LNCaP clone FGC (cell line): ENCODE data around the gene ADAMTS7.
"Not testable (repeated sequence)": the region's sequence is repeated elsewhere in the genome, so short reads cannot be mapped to it uniquely, and the experiment has no call there.

Source experiments
- DNase-seq: peaks from one replicate; pipeline ENCODE4 v3.0.0-alpha.2; 2011; ENCODE audit warnings: low read depth
- H3K4me3 ChIP-seq: 2 replicates; pipeline ENCODE4 v1.5.1; 2011; ENCODE audit warnings: mild to moderate bottlenecking, low read depth, low read length, control low read depth
- TF ChIP-seq, protein P1 (sequence below): IDR thresholded peaks from 2 replicates; pipeline ENCODE4 v1.5.1; 2012; ENCODE audit warnings: mild to moderate bottlenecking; ENCODE audit not compliant: control insufficient read depth, insufficient read depth; ENCODE audit errors: extremely low read depth

ADAMTS7 gene

DNA sequence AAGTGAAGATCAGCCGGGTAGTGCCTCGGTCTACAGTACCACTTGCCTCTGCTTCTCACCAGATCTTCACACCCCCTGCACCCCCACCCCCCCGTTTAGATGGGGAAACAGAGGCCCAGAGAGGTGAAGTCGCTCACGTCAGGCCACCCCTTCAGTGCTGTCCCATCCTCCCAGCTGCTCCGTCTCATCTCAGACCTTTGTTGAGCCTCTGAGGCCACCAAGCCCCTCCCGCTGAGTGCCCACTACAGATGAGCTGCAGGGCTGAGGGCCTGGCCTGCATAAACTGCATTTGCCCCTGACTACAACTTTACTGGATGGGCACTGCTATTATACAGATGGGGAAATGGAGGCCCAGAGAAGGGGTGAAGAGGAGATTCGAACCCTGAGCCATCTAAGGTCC lies 35.8 kb downstream of the ADAMTS7 start:
- TF ChIP-seq, protein P1, sequence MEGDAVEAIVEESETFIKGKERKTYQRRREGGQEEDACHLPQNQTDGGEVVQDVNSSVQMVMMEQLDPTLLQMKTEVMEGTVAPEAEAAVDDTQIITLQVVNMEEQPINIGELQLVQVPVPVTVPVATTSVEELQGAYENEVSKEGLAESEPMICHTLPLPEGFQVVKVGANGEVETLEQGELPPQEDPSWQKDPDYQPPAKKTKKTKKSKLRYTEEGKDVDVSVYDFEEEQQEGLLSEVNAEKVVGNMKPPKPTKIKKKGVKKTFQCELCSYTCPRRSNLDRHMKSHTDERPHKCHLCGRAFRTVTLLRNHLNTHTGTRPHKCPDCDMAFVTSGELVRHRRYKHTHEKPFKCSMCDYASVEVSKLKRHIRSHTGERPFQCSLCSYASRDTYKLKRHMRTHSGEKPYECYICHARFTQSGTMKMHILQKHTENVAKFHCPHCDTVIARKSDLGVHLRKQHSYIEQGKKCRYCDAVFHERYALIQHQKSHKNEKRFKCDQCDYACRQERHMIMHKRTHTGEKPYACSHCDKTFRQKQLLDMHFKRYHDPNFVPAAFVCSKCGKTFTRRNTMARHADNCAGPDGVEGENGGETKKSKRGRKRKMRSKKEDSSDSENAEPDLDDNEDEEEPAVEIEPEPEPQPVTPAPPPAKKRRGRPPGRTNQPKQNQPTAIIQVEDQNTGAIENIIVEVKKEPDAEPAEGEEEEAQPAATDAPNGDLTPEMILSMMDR = no peak
- no peak for DNase-seq
- H3K4me3 ChIP-seq = no peak overlapping the region

DNA sequence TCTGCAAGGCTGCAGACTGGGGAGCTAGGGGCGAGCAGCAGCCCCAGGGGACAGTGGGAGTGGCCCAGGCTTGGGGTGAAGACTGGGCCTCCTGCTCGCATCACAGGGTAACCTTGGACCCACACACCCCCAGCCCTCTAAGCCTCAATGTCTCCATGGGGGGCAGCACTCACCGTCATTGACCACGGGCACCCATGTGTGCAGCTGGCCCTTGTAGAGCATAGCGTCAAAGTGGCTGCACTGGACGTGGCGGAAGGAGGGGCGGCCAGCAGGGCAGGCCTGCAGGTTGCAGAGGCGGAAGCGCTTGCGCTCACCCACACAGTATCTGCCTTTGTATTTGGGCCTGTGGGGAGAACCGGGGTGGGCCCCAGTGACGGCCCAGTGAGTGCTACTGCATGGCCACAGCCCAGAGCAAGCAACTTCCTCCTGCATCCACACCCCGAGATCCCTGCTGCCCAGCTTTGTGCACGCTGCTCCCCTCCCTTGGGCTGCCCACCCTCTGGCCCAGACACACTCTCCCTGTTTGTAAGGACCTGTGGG lies 36.7 kb downstream of the ADAMTS7 start:
- H3K4me3 ChIP-seq, DNase-seq: not testable (repeated sequence)

DNA sequence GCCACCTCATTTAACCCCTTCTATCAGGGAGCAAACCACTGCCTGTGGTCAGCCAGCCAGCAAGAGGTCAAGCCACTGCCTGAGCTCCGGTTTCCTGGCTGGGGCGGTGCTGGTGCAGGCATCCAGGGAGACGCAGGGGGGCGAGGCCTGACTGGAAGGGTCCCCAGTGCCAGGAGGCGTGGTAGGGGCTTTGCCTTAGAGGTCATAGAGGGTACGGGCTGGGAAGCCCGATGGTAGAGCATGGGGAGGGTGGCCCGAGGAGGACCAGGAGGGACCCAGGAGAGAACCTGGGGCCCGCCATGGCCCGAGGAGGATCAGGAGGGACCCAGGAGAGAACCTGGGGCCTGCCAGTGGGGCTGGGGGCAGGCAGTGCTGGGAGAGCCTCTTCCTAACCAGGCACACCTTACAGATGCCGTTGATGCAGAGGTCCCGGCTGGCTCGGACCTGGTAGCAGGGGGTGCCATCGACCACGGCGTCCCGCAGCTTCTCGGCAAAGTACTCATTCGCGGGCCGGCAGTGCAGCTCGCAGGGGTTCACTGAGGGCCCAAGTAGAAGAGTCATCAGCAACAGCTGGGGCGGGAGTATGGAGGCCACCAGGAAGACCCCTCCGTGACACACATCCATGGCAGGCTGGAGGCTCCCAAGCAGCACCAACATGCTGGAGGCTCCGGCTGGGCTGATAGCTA lies 37.4 kb downstream of the ADAMTS7 start:
- H3K4me3 ChIP-seq, DNase-seq: not testable (repeated sequence)

DNA sequence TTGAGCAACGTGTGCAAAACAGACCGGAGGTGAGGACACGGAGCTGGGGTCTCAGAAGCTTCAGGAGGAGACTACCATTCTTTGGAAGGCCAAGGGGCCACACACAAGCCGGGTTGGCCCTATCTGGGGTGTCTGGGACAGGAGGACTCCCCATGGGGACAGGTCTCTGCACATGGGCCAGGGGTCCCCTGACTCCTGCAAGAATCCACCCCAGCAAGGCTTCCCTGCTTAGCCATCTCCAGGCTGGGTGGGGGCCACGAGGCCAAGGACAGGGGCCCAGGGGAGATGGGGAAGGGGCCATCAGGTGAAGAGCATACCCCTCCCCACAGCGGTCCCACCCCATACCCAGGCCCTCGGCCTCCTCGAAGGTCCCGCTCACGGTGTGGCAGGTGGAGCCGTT lies 38.5 kb downstream of the ADAMTS7 start:
- DNase-seq = no peak
- TF ChIP-seq, protein P1 = no peak

DNA sequence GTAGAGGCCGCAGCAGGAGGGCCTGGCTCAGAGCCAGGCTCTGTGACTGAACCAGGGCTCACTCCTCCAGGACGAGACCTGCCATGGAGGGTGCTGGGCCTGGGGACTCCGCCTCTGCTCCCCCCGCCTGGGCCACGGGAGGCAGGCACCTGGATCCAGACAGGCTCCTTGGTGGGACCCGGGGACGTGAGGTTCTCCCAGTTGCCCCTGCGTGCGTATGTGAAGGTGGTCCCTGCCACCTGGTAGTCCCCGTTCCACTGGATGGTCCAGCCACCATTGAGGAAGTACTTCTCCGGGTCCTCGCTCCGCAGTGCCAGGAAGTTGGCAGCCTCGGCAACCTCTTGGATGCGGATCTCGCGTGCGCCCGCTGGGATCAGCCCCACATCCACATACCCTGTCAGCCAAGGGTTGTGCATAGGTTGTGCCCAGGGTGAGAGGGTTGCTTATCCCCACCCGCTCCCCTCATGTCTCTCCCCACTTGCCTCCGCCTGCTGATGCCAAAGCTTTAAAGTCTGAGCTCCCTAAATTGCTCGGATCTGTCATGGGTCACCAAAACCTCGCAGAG lies 39.7 kb downstream of the ADAMTS7 start:
- DNase-seq, H3K4me3 ChIP-seq: not testable (repeated sequence)

More for the DNA sequence above, 38.5 kb downstream of the ADAMTS7 start:
- H3K4me3 ChIP-seq = no peak overlapping the region

DNA sequence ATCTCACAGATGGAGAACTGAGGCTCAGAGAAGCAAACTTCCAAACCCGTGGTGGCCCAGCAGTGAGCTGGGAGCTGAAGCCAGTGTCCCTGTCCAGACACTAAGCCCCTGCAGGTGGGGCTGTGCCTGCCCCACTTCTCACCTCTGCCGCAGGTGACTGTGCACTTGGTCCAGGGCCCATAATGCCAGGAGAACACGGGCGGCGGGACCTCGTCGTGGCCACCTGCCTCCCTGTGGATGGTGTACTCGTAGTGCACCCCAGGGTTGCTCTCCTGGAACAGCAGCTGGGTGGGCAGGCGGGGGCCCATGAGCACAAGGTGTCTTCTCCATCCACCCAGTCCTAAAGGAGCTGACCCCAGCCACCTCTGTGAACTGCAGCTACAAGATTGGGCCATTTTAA lies 40.2 kb downstream of the ADAMTS7 start:
- not testable (repeated sequence) for DNase-seq, H3K4me3 ChIP-seq

DNA sequence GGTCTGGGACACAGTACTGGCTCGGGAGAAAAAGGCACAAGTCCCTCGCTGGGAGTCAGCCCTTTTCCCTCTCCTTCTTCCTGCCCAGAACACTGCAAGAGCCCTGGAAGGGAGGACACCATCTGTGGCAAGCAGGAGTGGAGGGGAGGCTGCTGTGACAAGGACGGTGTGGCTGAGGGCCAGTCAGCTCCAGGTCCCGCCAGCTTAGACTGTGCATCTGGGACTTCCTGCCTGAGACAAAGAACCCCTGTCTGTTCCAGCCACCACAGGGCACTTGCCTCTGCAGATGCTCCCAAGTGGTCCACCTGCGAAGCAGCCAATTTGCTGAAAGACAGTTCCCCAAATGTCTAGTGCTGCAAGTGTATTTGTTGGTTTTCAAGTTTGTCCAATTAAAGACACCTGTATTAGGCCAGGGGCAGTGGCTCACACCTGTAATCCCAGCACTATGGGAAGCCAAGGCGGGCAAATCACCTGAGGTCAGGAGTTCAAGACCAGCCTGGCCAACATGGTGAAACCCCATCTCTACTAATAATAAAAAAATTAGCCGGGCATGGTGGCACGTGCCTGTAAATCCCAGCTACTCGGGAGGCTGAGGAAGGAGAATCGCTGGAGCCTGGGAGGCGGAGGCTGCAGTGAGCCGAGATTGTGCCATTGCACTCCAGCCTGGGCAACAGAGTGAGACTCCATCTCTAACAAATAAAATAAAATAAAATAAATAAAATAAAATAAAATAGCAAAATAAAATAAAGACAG lies 41.6 kb downstream of the ADAMTS7 start:
- DNase-seq, H3K4me3 ChIP-seq: not testable (repeated sequence)

DNA sequence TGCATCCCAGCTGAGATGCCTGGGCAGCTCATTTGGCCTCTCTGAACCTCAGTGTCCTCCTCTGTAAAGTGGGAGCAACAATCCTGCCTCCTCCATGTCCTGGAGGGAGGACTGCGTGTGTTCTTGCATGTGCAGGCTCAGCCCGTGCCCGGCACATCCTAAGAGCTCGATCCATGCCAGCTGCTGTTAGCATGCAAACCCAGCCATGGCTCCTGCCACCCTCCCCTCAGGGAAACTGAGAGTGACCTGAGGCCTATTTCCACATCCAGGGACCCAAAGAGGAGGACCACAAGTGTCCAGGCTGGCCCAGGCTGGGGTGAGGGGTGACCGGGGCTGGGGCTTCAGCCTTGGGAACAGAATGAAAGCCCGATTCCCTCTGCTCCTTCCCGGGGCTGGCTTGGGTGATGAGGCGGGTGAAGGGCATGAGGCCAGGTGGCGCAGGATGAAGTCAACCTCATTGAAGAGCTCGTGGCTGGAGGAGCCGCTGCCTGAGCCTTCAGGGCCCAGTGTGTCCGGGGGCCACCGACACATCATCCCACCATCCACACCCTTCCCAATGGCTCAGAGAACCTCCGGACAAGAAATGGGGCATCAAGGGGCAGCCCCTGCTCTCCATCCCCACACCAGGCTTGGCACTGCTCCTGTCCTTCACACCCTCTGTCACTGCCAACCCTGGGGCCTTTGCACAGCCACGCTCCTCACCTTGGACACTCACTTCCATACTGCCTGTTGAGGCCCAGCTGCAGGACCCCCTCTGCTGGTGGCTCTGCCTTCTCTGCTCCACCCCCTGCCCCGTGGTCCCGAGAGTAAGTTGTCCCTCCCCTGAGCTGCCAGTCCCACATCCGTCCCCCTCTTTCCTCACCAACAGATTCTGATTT lies 42.5 kb downstream of the ADAMTS7 start:
- H3K4me3 ChIP-seq = no peak overlapping the region
- TF ChIP-seq, protein P1 = no peak
- no peak for DNase-seq

DNA sequence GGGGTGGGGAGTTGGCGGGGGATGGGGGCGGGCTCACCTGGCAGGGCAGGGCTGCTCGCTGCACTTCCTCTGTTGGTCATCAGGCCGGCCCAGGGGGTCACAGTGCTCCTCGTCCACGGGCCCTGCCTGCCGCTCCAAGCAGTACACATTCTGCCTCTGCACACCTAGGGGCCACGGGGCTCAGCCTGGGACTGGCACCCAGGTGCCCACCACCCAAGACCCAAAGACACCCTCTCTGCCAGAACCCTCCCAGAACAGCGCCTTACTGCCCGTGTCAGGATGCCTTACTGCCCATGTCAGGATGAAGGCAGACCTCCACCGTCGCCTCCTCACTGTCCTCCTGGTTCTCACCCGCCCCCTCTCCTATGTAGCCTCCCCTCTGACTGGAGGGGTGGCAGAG lies 43.2 kb downstream of the ADAMTS7 start:
- TF ChIP-seq, protein P1 = no peak
- DNase-seq = no peak
- no peak overlapping the region for H3K4me3 ChIP-seq
